Parietal lobe (tissue), 1 donor: ENCODE results near the gene ZNF579. TPM values are rescaled to one million over a fixed set of nuclear protein-coding genes. Genes with fewer than 3 reads are reported as not detected.

Source experiments
- total RNA-seq: library from RNA; depleted of rRNA; stranded (reverse); fragments of >200 nt; gene quantifications from one replicate; pipeline ENCODE4 v1.2.3, GENCODE V29; 2014

ZNF579 gene, protein sequence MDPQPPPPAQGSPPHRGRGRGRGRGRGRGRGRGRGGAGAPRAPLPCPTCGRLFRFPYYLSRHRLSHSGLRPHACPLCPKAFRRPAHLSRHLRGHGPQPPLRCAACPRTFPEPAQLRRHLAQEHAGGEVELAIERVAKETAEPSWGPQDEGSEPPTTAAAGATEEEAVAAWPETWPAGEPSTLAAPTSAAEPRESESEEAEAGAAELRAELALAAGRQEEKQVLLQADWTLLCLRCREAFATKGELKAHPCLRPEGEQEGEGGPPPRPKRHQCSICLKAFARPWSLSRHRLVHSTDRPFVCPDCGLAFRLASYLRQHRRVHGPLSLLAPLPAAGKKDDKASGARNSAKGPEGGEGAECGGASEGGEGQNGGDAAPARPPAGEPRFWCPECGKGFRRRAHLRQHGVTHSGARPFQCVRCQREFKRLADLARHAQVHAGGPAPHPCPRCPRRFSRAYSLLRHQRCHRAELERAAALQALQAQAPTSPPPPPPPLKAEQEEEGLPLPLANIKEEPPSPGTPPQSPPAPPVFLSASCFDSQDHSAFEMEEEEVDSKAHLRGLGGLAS
- 2.8 TPM for total RNA-seq

DNA sequence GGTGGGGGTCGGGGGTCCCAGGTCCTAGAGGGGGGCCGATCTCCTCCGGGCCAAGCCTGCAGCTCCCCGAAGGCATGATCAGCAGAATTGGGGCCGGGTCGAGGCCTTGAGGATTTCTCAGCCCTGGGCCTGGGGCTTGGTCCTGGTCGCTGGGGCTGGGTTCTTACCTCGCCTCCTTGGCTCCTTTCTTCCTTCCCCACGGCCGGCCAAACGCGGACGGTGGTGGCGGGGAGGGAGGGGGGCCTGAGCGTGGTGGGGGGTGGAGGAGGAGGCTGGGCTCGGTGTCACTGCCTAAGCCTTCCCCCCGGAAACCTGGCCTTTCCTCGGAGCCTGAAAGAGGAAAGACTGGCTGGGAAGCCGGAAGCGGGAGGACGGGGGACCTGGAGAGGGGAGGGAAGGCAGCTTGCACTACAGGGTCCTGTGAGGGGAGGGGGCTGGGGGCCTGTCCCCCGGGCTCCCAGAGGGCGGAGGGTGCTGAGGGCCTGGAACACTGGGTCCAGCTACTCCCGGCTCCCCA, at the start of gene ZNF579:
ZNF579 (minus strand) TSS at position 221 of the 517 bp plus-strand sequence. CDS start 1,209 bp downstream, outside the sequence.

DNA sequence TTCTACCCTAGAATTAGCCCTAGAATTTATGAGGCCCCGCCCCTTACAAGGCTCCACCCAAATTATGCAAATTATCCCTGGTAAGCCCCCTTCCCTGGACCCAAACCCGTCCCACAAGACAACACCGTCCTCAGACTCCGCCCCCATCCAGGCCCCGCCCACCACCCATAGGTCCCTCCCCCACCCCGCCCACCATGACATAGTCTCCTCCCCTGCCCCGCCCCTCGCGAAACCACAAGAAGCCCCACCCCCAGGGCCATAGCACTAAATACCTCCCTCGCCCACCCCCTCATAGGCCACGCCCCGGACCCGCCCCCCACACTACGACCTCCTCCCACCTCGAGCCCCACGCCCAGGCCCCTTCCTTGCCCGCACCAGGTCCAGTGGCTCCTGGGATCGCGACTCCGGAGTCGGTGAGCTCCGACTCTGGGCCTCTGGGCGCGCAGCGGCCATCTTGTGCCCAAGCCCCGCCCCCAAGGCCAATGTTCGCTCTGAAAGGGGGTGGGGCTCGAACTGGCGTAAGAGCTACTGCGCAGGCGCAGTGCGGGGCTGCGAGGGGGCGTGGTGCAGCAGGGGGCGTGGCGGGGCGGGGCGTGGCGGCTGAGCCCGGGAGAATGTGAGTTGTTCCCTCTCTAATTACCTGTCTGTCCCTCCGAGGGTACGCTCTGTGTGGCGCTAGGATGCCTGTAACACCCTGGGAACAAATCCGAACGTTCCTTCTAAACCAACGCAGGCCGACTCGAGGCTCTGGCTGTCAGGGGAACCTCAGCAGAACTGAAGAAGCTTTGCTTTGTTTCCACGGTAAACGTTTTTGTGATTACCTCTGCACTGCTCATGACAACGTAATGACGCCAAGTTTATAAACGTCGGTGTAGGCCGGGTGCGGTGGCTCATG, 43.7 kb upstream of the ZNF579 start, which contains the start of gene ZNF784:
ZNF784 (minus strand) TSS at position 458 of the 895 bp plus-strand sequence; CDS start at position 453, 5 bp downstream.

DNA sequence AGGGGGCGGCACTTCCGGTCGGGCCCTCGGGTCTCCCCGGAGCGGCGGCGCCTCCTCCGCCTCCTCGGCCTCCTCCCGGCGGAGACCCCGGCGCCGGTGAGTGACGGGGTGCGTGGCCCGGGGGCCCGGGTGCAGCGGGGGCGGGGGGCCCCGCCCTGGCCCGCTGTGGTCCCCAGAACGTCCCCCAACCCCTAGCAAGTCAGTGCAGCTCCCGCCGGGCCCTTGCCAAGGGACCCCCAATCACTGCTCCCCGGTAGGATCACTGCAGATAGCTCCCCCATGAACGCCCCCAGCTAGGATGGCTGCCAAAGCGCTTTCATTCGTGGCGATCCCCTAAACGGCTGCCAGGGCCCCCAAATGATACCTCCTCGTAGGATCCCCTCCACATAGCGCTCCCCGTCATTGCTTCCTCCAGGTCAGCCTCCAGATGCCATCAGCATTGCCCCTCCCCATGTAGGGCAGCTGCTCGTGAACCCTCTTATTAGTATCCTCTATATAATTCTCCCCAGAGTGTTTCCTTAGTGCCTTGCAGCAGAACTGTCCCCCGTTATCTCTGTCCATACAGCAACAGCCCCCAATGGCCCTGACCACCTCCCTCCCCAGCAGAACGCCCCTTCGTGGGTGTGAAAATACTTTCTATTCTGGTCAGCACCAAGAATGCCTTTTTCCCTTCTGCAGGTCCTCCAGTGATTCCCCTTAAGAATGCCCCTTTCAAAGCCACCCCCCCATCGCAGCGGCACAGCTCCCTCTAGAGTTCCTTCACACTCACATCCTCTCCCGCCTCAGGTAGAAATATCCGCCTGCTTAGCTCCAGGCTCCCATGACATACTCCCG, 25.2 kb upstream of the ZNF579 start, which contains the start of gene ZNF865:
ZNF865 (plus strand) TSS at position 11 of the 834 bp plus-strand sequence. CDS start 7,972 bp downstream, outside the sequence.

DNA sequence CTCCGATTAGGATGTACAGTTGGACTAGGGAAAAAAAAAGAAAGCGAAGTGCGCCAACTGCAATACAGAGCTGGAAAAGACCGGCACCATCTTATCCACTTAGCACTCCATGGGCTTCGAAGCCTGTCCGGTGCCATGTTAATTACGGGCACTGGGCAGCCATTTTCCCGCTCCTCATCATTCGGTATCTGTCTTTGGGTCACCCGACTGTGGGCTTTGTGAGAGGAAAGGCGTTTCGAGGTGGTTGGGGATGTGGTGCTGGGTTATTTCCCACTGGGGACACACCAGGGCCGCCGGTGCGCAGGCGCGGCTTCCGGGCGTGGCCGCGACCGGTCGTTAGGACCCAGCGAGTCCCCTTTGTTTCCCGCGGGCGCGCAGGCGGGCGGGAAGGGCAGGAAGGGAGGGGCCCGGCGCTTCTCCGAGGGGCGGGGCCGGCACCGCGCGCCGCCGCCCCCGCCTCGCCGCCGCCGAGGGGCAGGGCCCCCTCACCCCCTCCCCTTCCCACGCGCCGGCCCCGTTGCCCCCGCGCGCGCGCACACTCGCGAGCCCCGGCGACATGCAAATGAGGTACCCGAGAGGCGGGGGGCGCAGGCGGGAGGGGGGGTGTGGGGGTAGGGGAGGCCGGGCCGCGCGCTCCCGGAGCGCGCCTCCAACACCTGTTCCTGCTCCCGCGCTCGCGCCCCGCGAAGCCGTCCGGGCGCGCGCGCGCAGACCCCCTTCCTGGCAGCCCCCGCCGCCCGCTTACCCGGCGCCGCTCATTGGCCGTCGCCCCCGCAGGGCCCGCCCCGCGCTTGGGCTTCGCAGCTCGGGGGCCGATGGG, 19.4 kb upstream of the ZNF579 start, which contains the start of gene ZNF524:
ZNF524 (plus strand) TSS at position 447 of the 820 bp plus-strand sequence. CDS start 1,825 bp downstream, outside the sequence.

DNA sequence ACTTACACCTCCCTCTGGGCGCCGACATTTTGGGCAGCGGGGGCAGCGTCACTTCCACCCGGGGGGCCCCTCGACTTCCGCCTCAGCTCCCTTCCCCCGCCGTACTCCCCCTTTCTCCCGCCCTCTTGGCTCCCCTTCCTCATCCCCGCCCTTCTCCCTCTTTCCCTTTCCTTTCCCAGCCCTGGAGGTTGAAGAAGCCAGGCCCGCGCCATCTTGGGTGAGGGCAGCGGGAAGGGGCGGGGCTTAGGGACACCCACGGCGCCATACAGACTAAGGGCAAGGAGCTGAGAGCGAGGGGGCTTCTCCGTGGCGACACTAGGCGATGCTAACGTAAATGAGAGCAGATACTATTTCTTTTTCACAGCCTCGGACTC, 18.8 kb upstream of the ZNF579 start, which contains the start of gene FIZ1:
FIZ1 (minus strand) TSS at position 50 of the 374 bp plus-strand sequence. CDS start 1,652 bp downstream, outside the sequence.

DNA sequence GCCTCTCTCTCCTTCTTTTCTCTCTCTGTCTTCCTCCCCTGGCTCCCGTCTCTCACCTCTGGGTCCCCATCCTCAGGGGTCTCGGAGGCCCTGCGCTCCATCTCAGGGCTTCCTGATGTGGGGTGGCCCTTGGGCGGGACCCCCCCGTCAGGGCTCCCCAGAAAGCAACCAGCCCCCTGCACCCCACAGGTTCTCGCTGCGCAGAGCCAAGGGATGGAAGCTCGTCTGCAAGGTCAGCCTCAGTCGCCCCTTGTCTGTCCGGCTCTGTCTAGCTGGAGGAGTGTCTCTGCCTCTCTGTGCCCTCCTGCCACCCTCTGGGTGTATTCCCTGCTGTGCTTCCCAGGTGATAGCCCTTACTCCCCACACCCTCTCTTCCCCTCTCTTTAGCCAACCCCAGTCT, 35.2 kb downstream of the ZNF579 start, which contains the start of gene SBK3:
SBK3 (minus strand) TSS at position 101 of the 400 bp plus-strand sequence; CDS start at position 101, 0 bp downstream.

DNA sequence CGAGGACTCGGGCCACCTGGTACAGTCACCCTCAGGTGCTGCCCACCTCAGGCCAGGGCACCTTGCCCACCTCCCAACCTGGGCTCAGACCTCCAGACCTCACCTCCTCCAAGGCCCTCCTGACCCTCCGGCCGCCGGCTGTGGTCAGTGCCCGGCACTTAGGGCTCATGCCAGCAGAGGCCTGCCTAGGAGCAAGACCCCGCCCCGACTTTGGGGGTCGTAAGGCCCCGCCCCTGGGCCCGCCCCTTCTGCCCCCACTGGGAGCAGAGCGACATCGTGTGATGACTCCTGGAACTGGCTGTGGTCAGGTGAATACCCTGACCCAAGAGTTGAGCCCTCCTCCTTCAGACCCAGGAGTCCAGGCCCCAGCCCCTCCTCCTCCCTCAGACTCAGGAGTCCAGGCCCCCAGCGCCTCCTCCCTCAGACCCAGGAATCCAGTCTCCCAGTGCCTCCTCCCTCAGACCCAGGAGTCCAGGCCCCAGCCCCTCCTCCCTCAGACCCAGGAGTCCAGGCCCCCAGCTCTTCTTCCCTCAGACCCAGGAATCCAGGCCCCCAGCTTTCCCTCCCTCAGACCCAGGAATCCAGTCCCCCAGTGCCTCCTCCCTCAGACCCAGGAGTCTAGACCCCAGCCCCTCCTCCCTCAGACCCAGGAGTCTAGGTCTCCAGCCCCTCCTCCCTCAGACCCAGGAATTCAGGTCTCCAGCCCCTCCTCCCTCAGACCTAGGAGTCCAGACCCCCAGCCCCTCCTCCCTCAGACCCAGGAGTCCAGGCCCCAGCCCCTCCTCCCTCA, 43.5 kb downstream of the ZNF579 start, which contains the start of gene SBK2:
SBK2 (minus strand) TSS at position 183 of the 790 bp plus-strand sequence. CDS start 839 bp downstream, outside the sequence.

Other genes starting within 250 kb of the ZNF579 start
- 15.0 TPM for gene KMT5C, start 241.0 kb downstream of the ZNF579 start, total RNA-seq
- not detected for gene COX6B2, start 226.1 kb downstream of the ZNF579 start, total RNA-seq
- not detected for gene GARIN5B, start 217.6 kb downstream of the ZNF579 start, total RNA-seq
- gene IL11, start 210.4 kb downstream of the ZNF579 start, total RNA-seq: not detected
- not detected for gene TMEM190, start 204.0 kb downstream of the ZNF579 start, total RNA-seq
- gene TMEM238, start 196.6 kb downstream of the ZNF579 start, total RNA-seq: not detected
- 157 TPM for gene RPL28, start 194.9 kb downstream of the ZNF579 start, total RNA-seq
- gene UBE2S, start 173.1 kb downstream of the ZNF579 start, total RNA-seq: 22.8 TPM
- 8.5 TPM for gene SHISA7, start 137.5 kb downstream of the ZNF579 start, total RNA-seq
- 13.1 TPM for gene ISOC2, start 119.2 kb downstream of the ZNF579 start, total RNA-seq
- not detected for gene C19orf85, start 116.1 kb downstream of the ZNF579 start, total RNA-seq
- gene ZNF628, start 104.2 kb downstream of the ZNF579 start, total RNA-seq: 1.6 TPM
- 12.5 TPM for gene NAT14, start 95.7 kb downstream of the ZNF579 start, total RNA-seq
- 0.63 TPM for gene SSC5D, start 92.4 kb downstream of the ZNF579 start, total RNA-seq
- not detected for gene SBK2, start 43.7 kb downstream of the ZNF579 start, total RNA-seq
- not detected for gene SBK3, start 35.3 kb downstream of the ZNF579 start, total RNA-seq
- 3.8 TPM for gene FIZ1, start 18.7 kb upstream of the ZNF579 start, total RNA-seq
- gene ZNF524, start 19.4 kb upstream of the ZNF579 start, total RNA-seq: 4.7 TPM
- gene ZNF865, start 24.8 kb upstream of the ZNF579 start, total RNA-seq: 3.1 TPM
- gene ZNF784, start 43.7 kb upstream of the ZNF579 start, total RNA-seq: 4.7 TPM
- 7.2 TPM for gene ZNF580, start 60.2 kb upstream of the ZNF579 start, total RNA-seq
- gene ZNF581, start 62.8 kb upstream of the ZNF579 start, total RNA-seq: 10.3 TPM
- 9.7 TPM for gene CCDC106, start 67.4 kb upstream of the ZNF579 start, total RNA-seq
- 76.7 TPM for gene U2AF2, start 74.2 kb upstream of the ZNF579 start, total RNA-seq
- gene EPN1, start 94.4 kb upstream of the ZNF579 start, total RNA-seq: 33.8 TPM
- not detected for gene NLRP9, start 157.6 kb upstream of the ZNF579 start, total RNA-seq
- gene RFPL4A, start 178.2 kb upstream of the ZNF579 start, total RNA-seq: not detected
- not detected for gene RFPL4AL1, start 188.3 kb upstream of the ZNF579 start, total RNA-seq